Gastrocnemius medialis (tissue), 4 donors: ENCODE measurements around the gene FYCO1. TPM values are rescaled to one million over a fixed set of nuclear protein-coding genes. Genes with fewer than 3 reads are reported as not detected.

Experiments used
- ATAC-seq, 2 donors: fragments of 150-250 bp; one replicate each; pipeline ENCODE4 v1.9.1; 2016
- DNase-seq, 2 donors: peaks; one replicate each; pipeline ENCODE4 v3.0.0-alpha.2; 2019
- H3K27ac ChIP-seq, 4 donors: fragments of 200-600 bp; sonication (generic); 1 replicate in 1 of 4; 2 replicates in 3 of 4; pipeline ENCODE4 v1.5.1; 2016 to 2018; ENCODE audit warnings: mild to moderate bottlenecking in 2 of 4, moderate library complexity in 1 of 4
- H3K27me3 ChIP-seq, 3 donors: fragments of 200-600 bp; sonication (generic) in 2 of 3; 1 replicate in 1 of 3; 2 replicates in 2 of 3; pipeline versions ENCODE4 v1.5.1 to v1.6.0; 2016 to 2019; ENCODE audit warnings: mild to moderate bottlenecking in 1 of 3, moderate library complexity in 1 of 3
- H3K36me3 ChIP-seq, 2 donors: fragments of 200-600 bp; sonication (generic) in 1 of 2; one replicate each; pipeline ENCODE4 v1.5.1; 2017 to 2018
- H3K4me1 ChIP-seq, 2 donors: fragments of 200-600 bp; sonication (generic) in 1 of 2; one replicate each; pipeline ENCODE4 v1.5.1; 2016 to 2017; ENCODE audit warnings: mild to moderate bottlenecking in 2 of 2
- H3K4me3 ChIP-seq, 4 donors: fragments of 200-600 bp; sonication (generic) in 3 of 4; 1 replicate in 1 of 4; 2 replicates in 3 of 4; pipeline ENCODE4 v1.5.1; 2016 to 2019; ENCODE audit warnings: mild to moderate bottlenecking in 2 of 4
- H3K9me3 ChIP-seq, 3 donors: fragments of 200-600 bp; sonication (generic) in 2 of 3; 1 replicate in 1 of 3; 2 replicates in 2 of 3; pipeline ENCODE4 v1.5.1; 2016 to 2019
- POLR2A ChIP-seq, 2 donors: fragments of 450-650 bp; IDR thresholded peaks; one replicate each; pipeline ENCODE4 v1.6.1; 2017; ENCODE audit warnings: antibody characterized with exemption in 2 of 2, mild to moderate bottlenecking in 2 of 2, moderate library complexity in 2 of 2
- in situ Hi-C, 4 donors: fragments of 200-750 bp; cut with MboI; loops; one replicate each; pipeline versions ENCODE4 v1.15.0 to v1.8.0; 2017; ENCODE audit warnings: low sequenced_read_pairs in 4 of 4
- intact Hi-C: fragments of 100-400 bp; cut with DNase I; formaldehyde crosslinking; loops from one replicate; pipeline ENCODE4 v1.15.1; 2023; ENCODE audit warnings: low total_unique reads
- total RNA-seq, 4 donors: library from RNA; depleted of rRNA; stranded (reverse); fragments of >200 nt; gene quantifications; one replicate each; pipeline versions ENCODE4 v1.1.0 to v1.2.3, GENCODE V29; 2016
- TF ChIP-seq, protein P1 (sequence below), 5 experiments: fragments of 450-650 bp in 3 of 5; fragments of 200-600 bp in 2 of 5; sonication (generic) in 2 of 5; IDR thresholded peaks in 4 of 5; conservative IDR thresholded peaks in 1 of 5; 1 replicate in 4 of 5; 2 replicates in 1 of 5; pipeline ENCODE4 v1.5.1; 2016 to 2019; ENCODE audit warnings: antibody characterized with exemption in 5 of 5, mild to moderate bottlenecking in 3 of 5, moderate library complexity in 3 of 5

Gene FYCO1
- total RNA-seq, 4 donors from 2014 or later: 47.4 to 99.8 (median 84.2) TPM

DNA sequence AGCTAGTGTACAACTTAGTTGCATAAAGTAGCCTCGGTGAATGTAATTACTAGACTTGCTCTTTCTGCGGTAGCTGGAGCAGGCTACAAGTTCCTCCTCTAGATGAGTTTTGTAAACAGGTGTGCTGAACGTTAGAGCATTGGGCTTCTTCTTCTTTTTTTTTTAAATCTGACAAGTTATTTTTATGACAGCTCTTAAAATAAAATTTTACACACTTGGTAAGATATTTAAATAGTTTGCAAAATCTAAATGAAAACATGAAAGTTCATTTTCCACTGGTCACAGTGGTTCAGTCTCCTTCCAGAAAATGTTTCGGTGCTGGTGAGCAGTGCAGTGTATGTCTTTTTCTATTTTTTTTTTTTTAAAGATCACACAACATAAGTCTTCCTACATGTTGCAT lies 106.3 kb downstream of the FYCO1 start:
- DNase-seq (no peak), ATAC-seq (no peak)
- Histone ChIP-seq H3K27me3 (no peaks in the 10 kb centered on the region), H3K9me3 (no peaks in the 10 kb centered on the region), H3K4me1 (no peaks in the 10 kb centered on the region), H3K4me3 (no peak overlapping the region), H3K36me3 (no peaks in the 10 kb centered on the region), H3K27ac (no peak overlapping the region)
- TF ChIP-seq POLR2A (IDR thresholded peaks at IDR 0.05): no peak
- TF ChIP-seq, protein P1, sequence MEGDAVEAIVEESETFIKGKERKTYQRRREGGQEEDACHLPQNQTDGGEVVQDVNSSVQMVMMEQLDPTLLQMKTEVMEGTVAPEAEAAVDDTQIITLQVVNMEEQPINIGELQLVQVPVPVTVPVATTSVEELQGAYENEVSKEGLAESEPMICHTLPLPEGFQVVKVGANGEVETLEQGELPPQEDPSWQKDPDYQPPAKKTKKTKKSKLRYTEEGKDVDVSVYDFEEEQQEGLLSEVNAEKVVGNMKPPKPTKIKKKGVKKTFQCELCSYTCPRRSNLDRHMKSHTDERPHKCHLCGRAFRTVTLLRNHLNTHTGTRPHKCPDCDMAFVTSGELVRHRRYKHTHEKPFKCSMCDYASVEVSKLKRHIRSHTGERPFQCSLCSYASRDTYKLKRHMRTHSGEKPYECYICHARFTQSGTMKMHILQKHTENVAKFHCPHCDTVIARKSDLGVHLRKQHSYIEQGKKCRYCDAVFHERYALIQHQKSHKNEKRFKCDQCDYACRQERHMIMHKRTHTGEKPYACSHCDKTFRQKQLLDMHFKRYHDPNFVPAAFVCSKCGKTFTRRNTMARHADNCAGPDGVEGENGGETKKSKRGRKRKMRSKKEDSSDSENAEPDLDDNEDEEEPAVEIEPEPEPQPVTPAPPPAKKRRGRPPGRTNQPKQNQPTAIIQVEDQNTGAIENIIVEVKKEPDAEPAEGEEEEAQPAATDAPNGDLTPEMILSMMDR (IDR thresholded peaks at IDR 0.05 in 4 of 5, conservative IDR thresholded peaks at IDR 0.05 in 1 of 5): no peak
- in situ Hi-C loops (no loop called here), intact Hi-C loops (no loop called here)

DNA sequence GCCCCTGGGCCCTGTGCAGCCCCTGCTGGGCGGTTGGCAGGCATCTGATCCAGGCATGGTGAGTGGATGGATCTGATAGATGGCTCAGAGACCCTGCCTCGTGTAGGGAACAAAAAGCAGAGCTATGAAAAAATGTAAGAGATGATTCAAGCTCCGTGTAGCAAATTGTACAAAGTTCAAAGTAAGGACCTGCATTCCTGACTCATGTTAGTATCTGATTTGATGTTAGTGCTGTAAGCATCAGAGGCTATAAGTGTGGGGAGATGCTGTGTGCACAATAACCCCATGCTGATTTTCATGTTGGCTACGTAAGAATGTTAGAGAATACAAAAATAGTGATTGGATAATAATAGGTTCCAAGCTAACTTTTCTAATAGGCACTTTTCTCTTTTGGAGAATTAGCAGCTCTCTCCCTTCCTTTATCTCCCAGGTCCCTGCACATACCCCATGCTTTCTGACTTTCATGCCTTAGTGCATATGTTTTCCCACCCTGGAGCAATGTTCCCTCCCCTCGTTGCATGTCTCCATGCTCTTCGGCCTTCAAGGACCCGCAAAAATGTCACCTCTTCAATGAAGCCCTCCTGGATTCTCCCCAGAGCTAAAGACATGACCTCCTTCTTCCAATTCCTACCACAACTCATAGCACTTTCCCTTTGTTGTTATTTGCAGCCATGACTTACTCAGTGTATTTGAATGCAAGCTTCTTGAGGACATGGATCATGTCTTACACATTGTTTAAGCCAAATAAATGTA lies 107.7 kb downstream of the FYCO1 start:
- H3K36me3 ChIP-seq: no peaks in the 10 kb centered on the region

DNA sequence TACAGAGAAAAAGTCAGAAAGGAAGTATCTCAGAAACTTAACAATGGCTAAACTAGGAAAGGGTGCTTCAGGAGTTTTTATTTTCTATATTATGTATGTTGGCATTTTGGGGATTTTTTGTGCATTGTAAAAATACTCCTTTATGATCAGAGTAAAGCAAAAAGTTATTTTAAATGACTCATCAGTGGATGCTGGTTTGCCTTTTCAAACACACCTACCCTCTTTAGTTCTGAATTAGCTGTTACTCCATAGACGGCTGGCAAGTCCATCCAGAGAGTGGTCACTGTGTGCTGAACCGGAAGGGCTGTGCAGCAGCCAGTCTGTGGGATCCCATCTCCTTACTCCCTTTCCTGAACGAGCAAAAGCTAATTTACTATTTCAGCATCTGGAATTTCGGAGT lies 108.3 kb downstream of the FYCO1 start:
- Histone ChIP-seq H3K4me3 (no peak overlapping the region), H3K27me3 (no peaks in the 10 kb centered on the region), H3K9me3 (no peaks in the 10 kb centered on the region), H3K4me1 (no peaks in the 10 kb centered on the region), H3K36me3 (no peaks in the 10 kb centered on the region), H3K27ac (no peak overlapping the region)
- ATAC-seq (no peak), DNase-seq (no peak)
- TF ChIP-seq, protein P1 (IDR thresholded peaks at IDR 0.05 in 4 of 5, conservative IDR thresholded peaks at IDR 0.05 in 1 of 5): no peak
- no peak for TF ChIP-seq POLR2A (IDR thresholded peaks at IDR 0.05)
- in situ Hi-C loops: no loop called here
- intact Hi-C loops: no loop called here

More for the DNA sequence above, 107.7 kb downstream of the FYCO1 start:
- Histone ChIP-seq H3K27me3 (no peaks in the 10 kb centered on the region), H3K4me3 (no peak overlapping the region), H3K4me1 (no peaks in the 10 kb centered on the region), H3K9me3 (no peaks in the 10 kb centered on the region), H3K27ac (no peak overlapping the region)
- in situ Hi-C loops (no loop called here), intact Hi-C loops (no loop called here)
- ATAC-seq (no peak), DNase-seq (no peak)
- TF ChIP-seq POLR2A (IDR thresholded peaks at IDR 0.05): no peak
- TF ChIP-seq, protein P1 (IDR thresholded peaks at IDR 0.05 in 4 of 5, conservative IDR thresholded peaks at IDR 0.05 in 1 of 5): no peak

DNA sequence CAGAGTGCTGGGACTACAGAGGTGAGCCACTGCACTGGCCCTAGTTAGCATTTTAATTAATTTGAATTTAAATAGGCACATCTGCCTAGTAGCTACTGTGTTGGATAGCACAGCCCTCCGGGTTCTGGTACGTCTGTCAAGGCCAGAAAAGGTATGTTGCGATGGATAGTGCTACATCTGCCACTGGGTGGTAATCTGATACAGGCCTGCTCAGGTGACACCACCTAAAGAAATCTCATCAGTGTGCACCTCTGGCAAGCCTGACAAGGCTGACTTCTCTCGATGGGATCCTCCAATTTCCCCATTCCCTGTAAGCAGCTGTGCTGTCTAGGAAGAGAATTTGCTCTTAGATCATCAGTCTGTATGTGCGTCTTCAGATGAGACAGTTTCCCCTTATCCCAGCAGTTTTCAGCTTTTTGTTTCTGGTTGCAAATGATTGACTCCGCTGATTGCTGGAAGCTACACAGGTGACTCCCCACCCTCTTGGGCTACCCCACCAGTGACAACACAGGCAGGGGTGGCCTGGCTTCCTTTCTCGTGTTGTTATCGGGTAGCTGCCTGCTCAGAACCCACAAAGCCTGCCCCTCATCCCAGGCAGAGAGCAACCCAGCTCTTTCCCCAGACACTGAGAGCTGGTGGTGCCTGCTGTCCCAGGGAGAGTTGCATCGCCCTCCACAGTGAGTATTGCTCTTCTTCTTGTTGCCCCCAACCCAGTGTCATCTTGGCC lies 109.5 kb downstream of the FYCO1 start, which contains the start of gene CCR9:
TSS of gene CCR9 (plus strand) at position 565 of the 727 bp plus-strand sequence. CDS start 8,391 bp downstream, outside the sequence.
- in situ Hi-C loops: no loop called here
- DNase-seq (no peak), ATAC-seq (no peak)
- intact Hi-C loops: no loop called here
- H3K9me3 ChIP-seq: no peaks in the 10 kb centered on the region
- TF ChIP-seq POLR2A (IDR thresholded peaks at IDR 0.05): no peak
- TF ChIP-seq, protein P1 (IDR thresholded peaks at IDR 0.05 in 4 of 5, conservative IDR thresholded peaks at IDR 0.05 in 1 of 5): no peak
- H3K4me1 ChIP-seq: no peaks in the 10 kb centered on the region
- H3K4me3 ChIP-seq: no peak within 1 kb of the TSS
- H3K27me3 ChIP-seq: no peaks in the 10 kb centered on the region
- no peaks in the 10 kb centered on the region for H3K36me3 ChIP-seq
- no peak within 1 kb of the TSS for H3K27ac ChIP-seq
